BE2C (cell line): ENCODE data around the gene YBX1.
"Not testable (repeated sequence)": the region's sequence is repeated elsewhere in the genome, so short reads cannot be mapped to it uniquely, and the experiment has no call there.

Experiments
- DNase-seq: peaks from one replicate; pipeline ENCODE4 v3.0.0-alpha.2; 2020
- H3K27me3 ChIP-seq: fragments of 250-450 bp; sonication (Bioruptor Pico); 2 replicates; pipeline ENCODE4 v1.5.1; 2020; ENCODE audit warnings: mild to moderate bottlenecking
- H3K36me3 ChIP-seq: fragments of 250-450 bp; sonication (Bioruptor Pico); 2 replicates; pipeline ENCODE4 v1.5.1; 2020; ENCODE audit warnings: mild to moderate bottlenecking
- H3K4me1 ChIP-seq: fragments of 250-450 bp; sonication (Bioruptor Pico); 2 replicates; pipeline ENCODE4 v1.5.1; 2020
- H3K4me3 ChIP-seq: 2 replicates; pipeline ENCODE4 v1.5.1; 2011; ENCODE audit warnings: low read depth, low read length
- H3K9me3 ChIP-seq: fragments of 250-450 bp; sonication (Bioruptor Pico); 2 replicates; pipeline ENCODE4 v1.5.1; 2020
- CTCF ChIP-seq: IDR thresholded peaks from 2 replicates; pipeline ENCODE4 v1.5.1; 2012; ENCODE audit warnings: mild to moderate bottlenecking, low read depth, low read length

Gene YBX1

GRCh38 chr1:42692461-42692860 lies 10.2 kb downstream of the YBX1 start:
- Histone ChIP-seq H3K36me3 (peaks cover 50% of the 10 kb centered on the region), H3K4me1 (no peaks in the 10 kb centered on the region), H3K4me3 (no peak overlapping the region), H3K9me3 (no peaks in the 10 kb centered on the region), H3K27me3 (no peaks in the 10 kb centered on the region)
- no peak for TF ChIP-seq CTCF
- no peak for DNase-seq

- no peak overlapping the region for H3K4me3 ChIP-seq
- no peaks in the 10 kb centered on the region for H3K9me3 ChIP-seq
Measured at GRCh38 chr1:42692911-42693310, 10.7 kb downstream of the YBX1 start.

GRCh38 chr1:42698081-42698813 lies 16.0 kb downstream of the YBX1 start:
- no peaks in the 10 kb centered on the region for H3K4me1 ChIP-seq
- H3K27me3 ChIP-seq, result no peaks in the 10 kb centered on the region
- H3K9me3 ChIP-seq, result no peaks in the 10 kb centered on the region
- DNase-seq, result no peak
- TF ChIP-seq CTCF, result no peak
- H3K36me3 ChIP-seq, result peaks cover 86% of the 10 kb centered on the region
- no peak overlapping the region for H3K4me3 ChIP-seq

More at GRCh38 chr1:42692911-42693310, 10.7 kb downstream of the YBX1 start:
- no peak for DNase-seq
- TF ChIP-seq CTCF, result no peak
- Histone ChIP-seq H3K36me3 (peaks cover 51% of the 10 kb centered on the region), H3K4me1 (no peaks in the 10 kb centered on the region), H3K27me3 (no peaks in the 10 kb centered on the region)

GRCh38 chr1:42700006-42700405 lies 17.8 kb downstream of the YBX1 start:
- Histone ChIP-seq H3K36me3 (peaks cover 86% of the 10 kb centered on the region), H3K4me1 (no peaks in the 10 kb centered on the region), H3K4me3 (no peak overlapping the region), H3K27me3 (no peaks in the 10 kb centered on the region), H3K9me3 (no peaks in the 10 kb centered on the region)
- DNase-seq, result no peak
- no peak for TF ChIP-seq CTCF

- no peaks in the 10 kb centered on the region for H3K9me3 ChIP-seq
- no peaks in the 10 kb centered on the region for H3K4me1 ChIP-seq
- peaks cover 55% of the 10 kb centered on the region for H3K36me3 ChIP-seq
- no peaks in the 10 kb centered on the region for H3K27me3 ChIP-seq
- no peak for DNase-seq
- TF ChIP-seq CTCF, result no peak
- no peak overlapping the region for H3K4me3 ChIP-seq
Measured at GRCh38 chr1:42703888-42704464, 21.8 kb downstream of the YBX1 start.

GRCh38 chr1:42712808-42713207 lies 30.6 kb downstream of the YBX1 start:
- not testable (repeated sequence) for H3K27me3 ChIP-seq, DNase-seq, H3K4me1 ChIP-seq, H3K4me3 ChIP-seq, H3K9me3 ChIP-seq, H3K36me3 ChIP-seq
